VCaP (cell line): ENCODE results near the gene DSG2.

Experiments used
- H3K27ac ChIP-seq: fragments of 450-650 bp; 2 replicates; pipeline ENCODE4 v1.5.1; 2017
- TF ChIP-seq, protein P1 (sequence below): fragments of 450-650 bp; conservative IDR thresholded peaks from 2 replicates; pipeline ENCODE4 v1.5.1; 2017; ENCODE audit warnings: mild to moderate bottlenecking, moderate library complexity

Gene DSG2

DNA sequence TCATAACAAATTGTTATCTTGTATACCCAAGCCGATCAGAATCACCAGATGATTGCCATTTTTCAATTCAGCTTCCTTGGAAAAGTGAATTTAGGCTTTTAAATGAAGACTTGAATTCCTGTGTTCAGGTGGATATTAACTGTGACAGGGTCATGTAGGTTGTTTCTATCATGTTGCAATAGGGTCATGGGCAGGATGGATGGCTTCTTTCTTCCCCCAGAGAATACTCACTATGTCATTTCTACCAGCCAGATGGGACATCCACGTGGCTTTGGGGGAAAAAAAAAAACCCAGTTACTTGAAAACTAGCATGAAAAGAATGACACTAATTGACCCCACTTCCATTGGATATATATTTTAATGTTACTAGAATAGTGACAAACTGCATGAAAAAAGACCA is 14.6 kb upstream of the DSG2 start:
- TF ChIP-seq, protein P1, sequence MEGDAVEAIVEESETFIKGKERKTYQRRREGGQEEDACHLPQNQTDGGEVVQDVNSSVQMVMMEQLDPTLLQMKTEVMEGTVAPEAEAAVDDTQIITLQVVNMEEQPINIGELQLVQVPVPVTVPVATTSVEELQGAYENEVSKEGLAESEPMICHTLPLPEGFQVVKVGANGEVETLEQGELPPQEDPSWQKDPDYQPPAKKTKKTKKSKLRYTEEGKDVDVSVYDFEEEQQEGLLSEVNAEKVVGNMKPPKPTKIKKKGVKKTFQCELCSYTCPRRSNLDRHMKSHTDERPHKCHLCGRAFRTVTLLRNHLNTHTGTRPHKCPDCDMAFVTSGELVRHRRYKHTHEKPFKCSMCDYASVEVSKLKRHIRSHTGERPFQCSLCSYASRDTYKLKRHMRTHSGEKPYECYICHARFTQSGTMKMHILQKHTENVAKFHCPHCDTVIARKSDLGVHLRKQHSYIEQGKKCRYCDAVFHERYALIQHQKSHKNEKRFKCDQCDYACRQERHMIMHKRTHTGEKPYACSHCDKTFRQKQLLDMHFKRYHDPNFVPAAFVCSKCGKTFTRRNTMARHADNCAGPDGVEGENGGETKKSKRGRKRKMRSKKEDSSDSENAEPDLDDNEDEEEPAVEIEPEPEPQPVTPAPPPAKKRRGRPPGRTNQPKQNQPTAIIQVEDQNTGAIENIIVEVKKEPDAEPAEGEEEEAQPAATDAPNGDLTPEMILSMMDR: no peak
- no peak overlapping the region for H3K27ac ChIP-seq

DNA sequence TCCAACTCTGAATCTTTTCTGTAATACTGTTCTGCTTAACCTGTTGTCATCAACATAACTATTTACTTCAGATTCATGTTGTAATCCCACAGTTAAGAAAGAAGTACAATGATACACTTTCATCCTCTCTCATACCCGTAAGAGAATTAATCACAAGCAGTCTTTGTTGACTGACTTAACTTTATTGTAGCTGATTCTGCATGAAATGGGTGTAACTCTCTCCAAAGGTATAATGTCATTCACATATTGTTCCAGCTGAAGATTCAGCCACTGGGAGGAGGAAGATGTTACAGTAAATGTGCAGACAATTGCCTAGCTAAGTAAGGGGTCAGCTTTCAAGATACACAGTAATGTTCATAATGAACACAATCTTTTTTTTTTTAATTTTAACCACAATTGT is 13.5 kb upstream of the DSG2 start:
- H3K27ac ChIP-seq: no peak overlapping the region
- TF ChIP-seq, protein P1: no peak

DNA sequence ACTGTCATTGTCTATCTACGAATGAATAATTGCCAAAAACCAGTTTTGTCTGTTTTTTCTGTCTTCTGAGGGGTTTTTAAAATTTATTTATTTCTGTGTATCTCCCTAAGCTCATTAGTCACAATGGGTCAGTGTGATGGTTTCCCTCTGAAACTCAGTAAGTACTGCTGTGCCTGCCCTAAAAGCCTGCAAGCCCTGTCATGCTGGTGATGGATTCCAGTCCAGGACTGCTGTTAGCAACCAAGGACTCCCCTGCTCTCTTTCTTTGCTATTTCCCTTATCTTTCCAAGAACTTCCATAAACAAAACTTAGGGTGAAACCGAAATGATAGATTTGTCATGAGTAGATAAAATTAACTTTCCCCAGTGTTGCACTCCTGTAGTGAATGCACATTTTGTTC is 11.8 kb upstream of the DSG2 start:
- TF ChIP-seq, protein P1: no peak
- H3K27ac ChIP-seq: no peak overlapping the region

DNA sequence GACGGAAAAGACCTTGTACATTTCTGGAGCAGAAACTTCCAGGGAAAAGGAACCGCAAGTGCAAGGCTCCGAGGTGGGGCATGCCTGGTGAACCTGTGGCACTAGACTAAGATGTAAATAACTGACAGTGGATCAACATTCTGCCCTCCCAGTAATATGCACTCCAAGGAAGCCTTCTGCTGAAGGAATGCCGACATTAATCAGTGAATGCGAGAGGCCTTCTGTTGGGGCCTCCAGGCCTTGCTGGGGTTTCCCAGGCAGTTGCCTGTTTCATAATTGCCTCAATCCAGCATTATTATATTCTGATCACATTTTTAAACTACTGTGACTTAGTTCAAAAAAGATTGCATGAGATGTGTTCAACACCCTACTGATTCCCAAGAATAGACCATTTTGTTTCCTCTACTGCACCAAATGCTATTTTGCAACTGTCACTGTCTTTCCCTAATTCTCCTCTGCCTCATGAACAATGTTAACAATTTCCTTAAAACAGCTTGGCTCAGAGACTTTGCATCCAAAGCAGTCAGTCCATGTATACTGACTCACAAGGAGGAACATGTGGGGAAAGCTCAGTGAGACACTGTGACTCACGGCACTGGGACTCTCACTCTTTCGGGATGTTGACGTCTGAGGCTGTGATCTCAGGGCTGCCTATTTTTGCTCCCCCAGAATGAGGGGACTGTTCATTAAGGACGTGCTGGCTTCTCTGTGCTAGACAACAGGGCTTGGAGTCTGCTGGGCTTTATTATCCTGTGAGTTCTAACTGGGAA is 10.5 kb upstream of the DSG2 start:
- TF ChIP-seq, protein P1: no peak
- H3K27ac ChIP-seq: no peak overlapping the region

DNA sequence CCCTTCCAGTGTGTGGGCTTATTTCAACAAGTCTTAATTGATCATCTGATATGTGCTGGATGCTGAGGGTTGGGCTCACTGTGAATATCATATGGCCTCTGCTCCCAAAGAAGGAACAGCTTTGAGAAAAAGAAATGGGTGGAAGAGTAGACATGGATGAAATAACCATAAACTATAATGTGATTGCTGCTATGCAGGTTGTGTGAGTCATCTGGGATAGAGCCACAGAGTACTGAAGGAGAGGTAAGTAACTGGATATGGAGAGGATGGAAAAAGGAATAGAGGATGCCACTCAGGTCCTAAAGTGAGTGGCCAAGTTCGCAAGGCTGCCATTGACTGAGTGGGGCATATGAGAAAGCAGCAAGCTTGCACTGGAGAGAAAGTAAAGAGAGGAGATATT is 8.7 kb upstream of the DSG2 start:
- TF ChIP-seq, protein P1: no peak
- H3K27ac ChIP-seq: no peak overlapping the region

DNA sequence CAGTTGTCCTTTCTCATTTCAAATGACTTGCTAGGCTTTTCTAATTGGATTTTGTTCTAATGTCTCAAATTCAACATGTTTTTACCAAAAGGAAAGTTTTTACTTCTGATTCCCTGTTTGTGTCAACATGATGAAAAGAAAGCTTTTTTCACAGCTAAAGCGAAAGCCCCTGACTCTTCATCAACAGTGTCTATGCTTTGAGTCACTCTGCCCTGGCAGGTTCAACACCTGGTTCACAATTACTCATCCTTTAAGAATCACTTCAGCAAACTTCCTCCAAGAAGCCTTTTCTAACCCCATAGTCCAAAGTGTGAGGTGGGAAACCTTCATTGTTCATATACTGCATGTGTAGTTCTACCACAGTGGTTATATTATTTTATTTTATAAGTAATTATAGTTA is 7.6 kb upstream of the DSG2 start:
- H3K27ac ChIP-seq: no peak overlapping the region
- TF ChIP-seq, protein P1: no peak

DNA sequence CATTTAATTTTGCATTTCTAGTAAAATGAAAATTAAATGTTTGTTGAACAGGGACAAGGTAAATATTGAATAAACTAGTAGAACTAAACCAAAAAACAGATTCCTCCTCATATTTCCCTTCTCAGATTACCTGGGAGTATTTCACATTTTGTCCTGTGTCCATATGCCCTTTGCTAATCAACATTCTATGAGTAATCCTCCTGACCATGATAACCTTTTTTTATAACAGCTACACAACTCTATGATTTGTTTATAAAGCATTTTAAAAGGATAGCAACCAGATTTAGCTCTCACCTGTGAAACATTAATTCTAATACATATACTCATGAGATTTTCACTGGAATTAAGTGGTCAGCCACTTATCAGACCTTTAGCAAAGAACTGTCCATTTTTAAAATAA is 7.1 kb upstream of the DSG2 start:
- no peak overlapping the region for H3K27ac ChIP-seq
- TF ChIP-seq, protein P1: no peak
